Muscle layer of colon (tissue), 2 donors: ENCODE data around the gene CYLD.

Source experiments
- H3K27ac ChIP-seq: one replicate; pipeline ENCODE4 v1.7.0; 2013; ENCODE audit warnings: low read depth, mild to moderate bottlenecking, low read length, moderate library complexity
- H3K27me3 ChIP-seq, 2 donors: one replicate each; pipeline ENCODE4 v1.7.0; 2013; ENCODE audit warnings: low read length in 2 of 2, mild to moderate bottlenecking in 2 of 2; ENCODE audit not compliant: insufficient read depth in 2 of 2, control insufficient read depth in 1 of 2
- H3K36me3 ChIP-seq: one replicate; pipeline ENCODE4 v1.7.0; 2013; ENCODE audit warnings: mild to moderate bottlenecking, low read length; ENCODE audit not compliant: insufficient read depth
- H3K4me1 ChIP-seq: one replicate; pipeline ENCODE4 v1.7.0; 2013; ENCODE audit warnings: mild to moderate bottlenecking, low read length; ENCODE audit not compliant: insufficient read depth
- H3K4me3 ChIP-seq, 2 donors: one replicate each; pipeline ENCODE4 v1.7.0; 2013; ENCODE audit warnings: low read length in 2 of 2, low read depth in 1 of 2, mild to moderate bottlenecking in 1 of 2, moderate library complexity in 1 of 2
- H3K9ac ChIP-seq: one replicate; pipeline ENCODE4 v1.7.0; 2013; ENCODE audit warnings: low read length
- H3K9me3 ChIP-seq: one replicate; pipeline ENCODE4 v1.7.0; 2013; ENCODE audit warnings: mild to moderate bottlenecking, low read length
- donor health status: abdominal sarcoma.
- donor health status: Adenocarcinoma of cecum.

CYLD gene

DNA sequence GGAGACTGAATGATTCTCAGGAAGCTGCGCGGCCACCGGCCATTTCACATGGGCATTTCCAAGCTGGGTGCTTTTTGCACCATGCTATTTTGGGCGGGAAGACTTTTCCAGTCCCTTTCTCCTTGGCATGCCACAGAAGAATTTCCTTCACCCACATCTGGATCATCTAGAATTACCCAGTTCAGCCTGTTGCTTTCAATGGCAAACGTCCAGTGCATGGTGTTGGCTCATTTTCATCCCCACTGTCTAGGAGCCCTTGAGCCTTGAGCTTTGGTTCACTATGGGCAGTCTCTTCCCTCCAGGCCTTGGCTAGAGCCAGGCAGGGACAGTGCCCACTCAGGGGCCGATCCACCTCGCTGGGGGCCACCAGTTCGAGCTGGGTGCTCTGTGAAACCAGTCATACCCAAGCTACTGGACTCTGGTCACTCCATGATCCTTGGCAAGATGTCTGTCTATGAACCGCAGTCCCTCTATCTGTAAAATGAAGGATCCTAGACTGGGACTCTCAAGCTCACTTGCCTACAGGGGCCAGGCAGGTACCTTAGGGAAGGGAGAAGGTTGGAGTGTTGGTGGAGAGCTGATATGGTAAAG is 71.1 kb downstream of the CYLD start:
- Histone ChIP-seq H3K27me3 (no peaks in the 10 kb centered on the region), H3K36me3 (no peaks in the 10 kb centered on the region), H3K9ac (no peak overlapping the region), H3K27ac (no peak overlapping the region), H3K4me1 (no peaks in the 10 kb centered on the region), H3K4me3 (no peak overlapping the region), H3K9me3 (no peaks in the 10 kb centered on the region)

DNA sequence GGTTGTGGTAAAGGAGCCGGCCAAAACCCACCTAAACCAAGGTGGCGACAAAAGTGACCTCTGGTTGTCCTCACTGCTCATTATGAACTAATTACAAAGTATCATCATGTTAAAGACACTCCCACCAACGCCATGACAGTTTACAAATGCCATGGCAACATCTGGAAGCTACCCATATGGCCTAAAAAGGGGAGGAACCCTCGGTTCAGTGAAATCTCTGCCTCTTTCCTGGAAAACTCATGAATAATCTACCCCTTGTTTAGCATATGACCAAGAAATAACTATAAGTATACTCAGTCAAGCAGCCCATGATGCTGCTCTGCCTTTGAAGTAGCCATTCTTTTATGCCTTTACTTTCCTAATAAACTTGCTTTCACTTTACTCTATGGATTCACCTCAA is 72.2 kb downstream of the CYLD start:
- no peaks in the 10 kb centered on the region for H3K4me1 ChIP-seq
- no peaks in the 10 kb centered on the region for H3K9me3 ChIP-seq
- no peaks in the 10 kb centered on the region for H3K27me3 ChIP-seq
- no peak overlapping the region for H3K9ac ChIP-seq
- H3K4me3 ChIP-seq, result no peak overlapping the region
- H3K36me3 ChIP-seq, result no peaks in the 10 kb centered on the region
- H3K27ac ChIP-seq, result no peak overlapping the region

DNA sequence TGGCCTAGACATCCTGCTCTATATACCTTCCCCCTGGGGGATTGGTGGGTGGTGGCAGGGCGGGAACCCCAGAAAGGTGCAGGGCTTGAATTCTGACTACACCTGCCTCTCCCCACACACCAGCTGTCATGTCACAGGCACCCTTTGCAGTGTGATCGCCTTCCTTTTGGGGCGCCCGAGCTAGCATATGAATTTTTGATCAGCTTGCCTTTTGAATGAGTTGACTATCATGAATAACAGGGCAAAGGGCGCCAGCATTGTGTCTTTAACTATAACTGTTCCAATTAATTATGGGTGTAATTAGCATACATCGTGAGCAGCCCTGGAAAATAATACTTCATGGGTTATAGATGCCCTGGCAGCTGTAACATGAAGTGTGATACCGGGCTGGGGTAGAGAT is 72.7 kb downstream of the CYLD start:
- H3K9ac ChIP-seq, result no peak overlapping the region
- no peaks in the 10 kb centered on the region for H3K4me1 ChIP-seq
- no peaks in the 10 kb centered on the region for H3K27me3 ChIP-seq
- H3K4me3 ChIP-seq, result no peak overlapping the region
- H3K27ac ChIP-seq, result no peak overlapping the region
- H3K36me3 ChIP-seq, result no peaks in the 10 kb centered on the region
- no peaks in the 10 kb centered on the region for H3K9me3 ChIP-seq

DNA sequence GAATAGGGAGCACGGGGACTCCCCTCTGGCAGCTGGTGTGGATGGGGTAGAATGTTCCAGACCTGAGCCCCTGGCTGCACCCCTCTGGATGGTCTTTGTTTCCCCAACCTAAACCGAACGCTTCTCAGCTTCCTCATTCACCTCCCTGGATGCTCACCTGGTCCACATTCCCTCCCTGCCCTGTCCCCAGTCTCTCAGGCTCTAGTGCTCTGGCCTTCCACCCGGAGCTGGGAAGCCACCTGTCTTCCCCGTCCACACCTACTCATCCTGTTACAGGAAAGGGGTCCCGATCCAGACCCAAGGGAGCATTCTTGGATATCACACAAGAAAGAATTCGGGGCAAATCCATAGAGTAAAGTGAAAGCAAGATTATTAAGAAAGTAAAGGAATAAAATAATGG is 73.5 kb downstream of the CYLD start:
- no peak overlapping the region for H3K4me3 ChIP-seq
- no peaks in the 10 kb centered on the region for H3K4me1 ChIP-seq
- no peaks in the 10 kb centered on the region for H3K9me3 ChIP-seq
- H3K27me3 ChIP-seq, result no peaks in the 10 kb centered on the region
- H3K27ac ChIP-seq, result no peak overlapping the region
- no peak overlapping the region for H3K9ac ChIP-seq
- no peaks in the 10 kb centered on the region for H3K36me3 ChIP-seq

DNA sequence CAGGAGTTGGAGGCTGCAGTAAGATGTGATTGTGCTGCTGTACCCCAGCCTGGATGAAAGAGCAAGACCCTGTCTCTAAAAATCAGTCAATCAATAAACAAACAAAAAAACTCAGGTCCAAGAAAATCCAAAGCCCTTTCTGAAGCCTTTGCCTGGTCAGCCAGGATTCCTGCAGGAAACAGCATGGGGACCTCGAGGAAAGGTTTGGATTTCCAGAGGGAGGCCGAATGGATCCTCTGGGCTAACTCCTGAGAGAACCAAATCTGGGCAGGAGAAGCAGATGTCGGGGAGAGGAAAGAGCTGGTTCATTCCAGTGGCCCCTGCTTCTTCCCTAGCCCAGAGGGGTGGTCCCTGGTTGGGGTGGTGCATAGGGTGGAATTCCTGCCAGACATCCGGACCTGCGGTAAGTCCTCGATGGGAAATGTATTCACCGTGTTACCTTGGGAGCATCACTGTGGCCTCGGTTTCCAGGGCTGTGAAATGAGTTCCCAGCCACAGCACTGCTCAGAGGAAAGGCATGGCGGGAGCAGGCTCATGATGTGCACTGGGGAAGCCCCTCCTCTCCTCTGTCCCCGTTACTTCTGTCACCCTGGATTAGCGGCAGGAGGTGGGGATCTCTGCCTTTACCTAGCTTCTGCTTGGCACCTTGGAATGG is 75.1 kb downstream of the CYLD start:
- H3K9ac ChIP-seq, result no peak overlapping the region
- H3K4me1 ChIP-seq, result no peaks in the 10 kb centered on the region
- H3K36me3 ChIP-seq, result no peaks in the 10 kb centered on the region
- H3K27me3 ChIP-seq, result no peaks in the 10 kb centered on the region
- H3K27ac ChIP-seq, result no peak overlapping the region
- H3K4me3 ChIP-seq, result no peak overlapping the region
- H3K9me3 ChIP-seq, result no peaks in the 10 kb centered on the region

DNA sequence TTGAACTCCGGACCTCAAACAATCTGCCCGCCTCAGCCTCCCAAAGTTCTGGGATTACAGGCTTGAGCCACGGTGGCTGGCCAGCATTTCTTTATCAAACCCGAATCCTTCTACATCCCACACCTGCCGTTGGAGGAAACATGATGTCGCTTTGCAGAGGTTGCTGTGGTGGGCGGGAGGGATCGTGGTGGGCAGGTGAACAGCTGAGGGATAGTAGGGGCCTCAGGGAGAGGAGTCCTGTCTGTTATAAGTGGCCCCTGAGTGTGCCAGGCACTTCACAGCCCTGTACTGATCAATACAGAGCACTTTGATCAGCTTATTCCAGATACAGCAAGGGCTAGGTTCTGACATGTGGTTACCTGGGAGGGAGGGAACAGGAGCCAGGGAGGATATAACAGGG is 76.5 kb downstream of the CYLD start:
- H3K27me3 ChIP-seq, result no peaks in the 10 kb centered on the region

DNA sequence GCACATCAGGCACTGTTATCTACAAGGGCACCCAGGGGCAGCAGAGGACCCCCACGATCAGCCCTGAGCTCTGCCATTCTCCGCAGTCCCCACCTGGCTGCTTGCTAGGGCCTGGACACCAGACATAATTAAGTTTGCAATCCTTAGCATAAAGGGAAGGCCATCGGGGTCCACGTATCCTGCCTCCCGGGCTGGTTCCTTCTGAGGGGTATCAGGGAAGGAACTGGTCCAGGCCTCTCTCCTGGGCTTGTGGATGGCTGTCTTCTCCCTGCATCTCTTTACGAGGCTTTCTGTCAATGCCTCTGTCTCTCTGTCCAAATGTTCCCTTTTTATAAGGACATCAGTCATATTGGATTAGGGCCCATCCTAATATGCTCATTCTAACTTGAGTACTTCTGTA is 77.8 kb downstream of the CYLD start:
- H3K4me1 ChIP-seq, result no peaks in the 10 kb centered on the region
- H3K36me3 ChIP-seq, result no peaks in the 10 kb centered on the region
- no peak overlapping the region for H3K27ac ChIP-seq
- no peaks in the 10 kb centered on the region for H3K9me3 ChIP-seq
- H3K27me3 ChIP-seq, result no peaks in the 10 kb centered on the region
- no peak overlapping the region for H3K9ac ChIP-seq
- H3K4me3 ChIP-seq, result no peak overlapping the region

More for the DNA sequence above, 76.5 kb downstream of the CYLD start:
- Histone ChIP-seq H3K27ac (no peak overlapping the region), H3K4me3 (no peak overlapping the region), H3K36me3 (no peaks in the 10 kb centered on the region), H3K4me1 (no peaks in the 10 kb centered on the region), H3K9ac (no peak overlapping the region), H3K9me3 (no peaks in the 10 kb centered on the region)

DNA sequence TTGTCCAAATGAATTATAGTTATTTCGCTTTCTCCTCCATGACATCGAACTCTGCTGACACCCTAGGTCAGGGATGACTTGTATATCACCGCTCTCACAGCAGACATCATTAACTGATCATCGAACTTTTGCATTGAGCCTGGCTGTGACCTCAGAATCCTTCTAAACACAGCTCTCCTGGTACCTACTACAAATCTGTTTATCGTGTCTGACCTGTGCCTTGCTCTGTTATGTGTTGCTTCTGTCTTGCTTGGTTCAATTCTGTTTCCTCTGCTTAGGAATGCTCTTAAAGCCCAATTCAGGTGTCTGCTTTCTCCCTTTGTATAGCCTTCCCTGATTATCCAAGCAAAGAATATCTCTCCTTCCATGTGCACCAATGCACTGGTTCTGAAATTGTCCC is 78.3 kb downstream of the CYLD start:
- Histone ChIP-seq H3K9ac (no peak overlapping the region), H3K9me3 (no peaks in the 10 kb centered on the region), H3K27ac (no peak overlapping the region), H3K36me3 (no peaks in the 10 kb centered on the region), H3K4me3 (no peak overlapping the region), H3K27me3 (no peaks in the 10 kb centered on the region), H3K4me1 (no peaks in the 10 kb centered on the region)

DNA sequence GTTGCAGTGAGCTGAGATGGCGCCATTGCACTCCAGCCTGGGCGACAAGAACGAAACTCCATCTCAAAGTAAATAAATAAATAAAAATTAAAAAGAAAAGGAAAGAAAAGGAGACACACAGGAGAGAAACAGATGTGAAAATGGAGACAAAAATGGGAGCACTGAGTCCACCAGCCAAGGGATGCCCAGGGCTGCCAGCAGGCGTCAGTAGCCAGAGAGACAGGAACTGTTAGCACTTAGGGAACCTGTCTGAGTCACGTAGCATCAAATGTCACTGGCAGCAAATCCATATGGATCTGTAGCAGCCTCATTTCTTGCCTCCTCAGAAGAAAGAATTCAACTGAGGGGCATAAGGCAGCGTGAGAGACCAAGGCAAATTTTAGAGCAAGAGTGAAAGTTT is 79.7 kb downstream of the CYLD start:
- H3K27ac ChIP-seq, result no peak overlapping the region
- no peaks in the 10 kb centered on the region for H3K4me1 ChIP-seq
- no peaks in the 10 kb centered on the region for H3K27me3 ChIP-seq
- no peaks in the 10 kb centered on the region for H3K36me3 ChIP-seq
- no peak overlapping the region for H3K4me3 ChIP-seq
- no peaks in the 10 kb centered on the region for H3K9me3 ChIP-seq
- H3K9ac ChIP-seq, result no peak overlapping the region

DNA sequence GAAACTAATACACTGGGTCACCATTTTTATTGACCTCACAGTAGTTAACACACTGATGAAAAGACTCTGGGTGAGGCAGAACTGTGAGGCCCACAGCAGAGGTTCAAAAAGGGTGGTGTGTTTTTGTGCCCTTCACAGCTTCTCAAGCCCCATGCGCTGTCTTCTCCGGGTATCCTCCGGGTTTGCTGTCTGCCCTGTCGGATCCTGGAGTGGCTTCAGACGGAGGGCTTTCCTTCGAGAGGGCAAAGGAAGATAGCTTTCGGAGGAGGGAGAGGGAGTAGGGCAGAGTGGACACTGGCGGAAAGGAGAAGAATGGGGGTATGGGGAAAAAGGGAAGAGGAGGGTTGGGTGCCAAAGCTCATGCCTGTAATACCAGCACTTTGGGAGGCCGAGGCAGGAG is 80.8 kb downstream of the CYLD start:
- no peak overlapping the region for H3K9ac ChIP-seq
- no peaks in the 10 kb centered on the region for H3K4me1 ChIP-seq
- no peaks in the 10 kb centered on the region for H3K9me3 ChIP-seq
- H3K27me3 ChIP-seq, result no peaks in the 10 kb centered on the region
- H3K36me3 ChIP-seq, result no peaks in the 10 kb centered on the region
- no peak overlapping the region for H3K27ac ChIP-seq
- H3K4me3 ChIP-seq, result no peak overlapping the region

DNA sequence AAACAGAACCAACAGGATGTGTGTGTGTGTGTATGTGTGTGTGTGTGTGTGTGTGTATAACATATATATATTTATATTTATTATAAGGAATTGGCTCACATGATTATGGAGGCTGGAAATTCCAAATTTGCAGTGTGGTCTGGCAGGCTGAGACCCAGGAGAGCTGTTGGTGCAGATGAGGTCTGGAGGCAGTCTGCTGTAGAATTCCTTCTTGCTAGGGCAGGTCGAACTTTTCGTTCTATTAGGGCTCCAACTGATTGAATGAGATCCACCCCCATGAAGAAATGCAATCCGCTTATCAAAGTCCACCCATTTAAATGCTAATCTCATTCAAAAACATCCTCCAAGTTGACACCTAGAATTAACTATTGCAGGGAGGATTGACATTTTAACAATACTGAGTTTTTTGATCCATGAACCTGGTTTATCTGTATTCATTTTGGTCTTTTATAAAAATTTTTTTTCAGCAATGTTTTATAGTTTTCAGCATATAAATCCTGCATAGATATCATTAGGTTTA is 85.0 kb downstream of the CYLD start:
- Histone ChIP-seq H3K4me3 (no peak overlapping the region), H3K4me1 (no peaks in the 10 kb centered on the region), H3K27ac (no peak overlapping the region), H3K36me3 (no peaks in the 10 kb centered on the region), H3K9ac (no peak overlapping the region), H3K9me3 (no peaks in the 10 kb centered on the region), H3K27me3 (no peaks in the 10 kb centered on the region)

DNA sequence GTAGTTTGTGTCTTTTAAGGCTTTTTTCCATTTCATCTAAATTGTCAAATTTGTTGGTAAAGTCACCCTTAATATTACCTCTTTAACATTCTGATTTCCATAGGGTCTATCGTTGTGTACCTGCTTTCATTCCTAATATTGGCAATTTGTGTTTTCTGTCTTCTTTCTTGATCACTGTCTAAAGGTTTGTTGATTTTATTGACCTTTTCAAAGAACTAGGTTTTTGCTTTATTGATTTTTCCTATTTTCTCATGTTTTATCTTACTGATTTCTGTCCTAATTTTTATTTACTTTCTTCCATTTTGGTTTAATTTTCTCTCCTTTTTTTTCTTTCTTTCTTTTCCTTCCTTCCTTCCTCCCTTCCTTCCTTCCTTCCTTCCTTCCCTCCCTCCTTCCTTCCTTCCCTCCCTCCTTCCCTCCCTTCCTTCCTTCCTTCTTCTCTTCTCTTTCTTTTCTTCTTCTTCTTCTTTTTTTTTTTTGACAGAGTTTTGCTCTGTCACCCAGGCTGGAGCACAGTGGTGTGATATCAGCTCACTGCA is 86.3 kb downstream of the CYLD start:
- no peak overlapping the region for H3K9ac ChIP-seq
- H3K4me3 ChIP-seq, result no peak overlapping the region
- no peaks in the 10 kb centered on the region for H3K4me1 ChIP-seq
- no peak overlapping the region for H3K27ac ChIP-seq
- H3K27me3 ChIP-seq, result no peaks in the 10 kb centered on the region
- no peaks in the 10 kb centered on the region for H3K36me3 ChIP-seq
- H3K9me3 ChIP-seq, result no peaks in the 10 kb centered on the region
